PC-9 (cell line): ENCODE results near the gene SPINK4. TPM values are rescaled to one million over a fixed set of nuclear protein-coding genes. Genes with fewer than 3 reads are reported as not detected.

Experiments used
- BruUV-seq: library from RNA; stranded (reverse); fragments of 400-500 nt; replicated peaks from 2 replicates; lab custom pipeline; 2021; lab: Mats Ljungman, UMichigan
- CTCF ChIA-PET: fragments of 300-600 bp; sonication (Branson Sonifier 250); formaldehyde crosslinking; loops from one replicate; lab custom pipeline; 2022; ENCODE audit warnings: antibody characterized with exemption; lab: Charles Lee
- POLR2A ChIA-PET: fragments of 300-600 bp; sonication (Branson Sonifier 250); formaldehyde crosslinking; loops from one replicate; lab custom pipeline; 2022; ENCODE audit warnings: antibody characterized with exemption; ENCODE audit not compliant: unreplicated experiment; lab: Charles Lee
- DNase-seq, 2 experiments: peaks; one replicate each; pipeline versions ENCODE4 v3.0.0 to v3.0.0-alpha.2; 2015 to 2022; ENCODE audit warnings: mixed read lengths in 1 of 2
- H2AFZ ChIP-seq: fragments of 200-600 bp; sonication (generic); 2 replicates; pipeline ENCODE4 v1.8.1; 2017; ENCODE audit warnings: antibody characterized with exemption
- H3F3A ChIP-seq: fragments of 200-600 bp; sonication (generic); 2 replicates; pipeline ENCODE4 v1.8.1; 2017; ENCODE audit warnings: antibody characterized with exemption, mild to moderate bottlenecking, low read depth; ENCODE audit not compliant: insufficient read depth
- H3K27ac ChIP-seq: fragments of 200-600 bp; sonication (generic); 2 replicates; pipeline ENCODE4 v1.6.1; 2016; ENCODE audit warnings: mixed run types
- H3K27me3 ChIP-seq: fragments of 200-600 bp; sonication (generic); 2 replicates; pipeline ENCODE4 v1.6.1; 2016; ENCODE audit warnings: low read depth, mixed run types; ENCODE audit not compliant: insufficient read depth
- H3K36me3 ChIP-seq: fragments of 200-600 bp; sonication (generic); 2 replicates; pipeline ENCODE4 v1.6.1; 2016; ENCODE audit warnings: low read depth, mixed run types
- H3K4me1 ChIP-seq: fragments of 200-600 bp; sonication (generic); replicated peaks from 2 replicates; pipeline ENCODE4 v1.6.1; 2016; ENCODE audit warnings: mixed run types; ENCODE audit not compliant: insufficient read depth
- H3K4me2 ChIP-seq: fragments of 200-600 bp; sonication (generic); 2 replicates; pipeline ENCODE4 v1.6.1; 2017; ENCODE audit warnings: mixed run types
- H3K4me3 ChIP-seq: fragments of 200-600 bp; sonication (generic); 2 replicates; pipeline ENCODE4 v1.6.1; 2016; ENCODE audit warnings: mixed run types
- H3K79me2 ChIP-seq: fragments of 200-600 bp; sonication (generic); 2 replicates; pipeline ENCODE4 v1.6.1; 2017; ENCODE audit warnings: low read depth, mixed run types
- H3K9me2 ChIP-seq: fragments of 200-600 bp; sonication (generic); 2 replicates; pipeline ENCODE4 v1.8.1; 2017; ENCODE audit warnings: mild to moderate bottlenecking; ENCODE audit not compliant: insufficient read depth
- H3K9me3 ChIP-seq: fragments of 200-600 bp; sonication (generic); 2 replicates; pipeline ENCODE4 v1.8.1; 2016; ENCODE audit warnings: low read depth; ENCODE audit not compliant: insufficient read depth
- H4K20me1 ChIP-seq: fragments of 200-600 bp; sonication (generic); 2 replicates; pipeline ENCODE4 v1.8.1; 2017; ENCODE audit not compliant: insufficient read depth
- EZH2 ChIP-seq: fragments of 200-600 bp; sonication (generic); IDR thresholded peaks from 2 replicates; pipeline ENCODE4 v1.8.0; 2017; ENCODE audit warnings: antibody characterized with exemption, low read depth
- intact Hi-C: fragments of 100-400 bp; cut with micrococcal nuclease; formaldehyde crosslinking; loops from one replicate; pipeline ENCODE4 v1.10.0; 2022; ENCODE audit not compliant: unreplicated experiment
- total RNA-seq: library from RNA; stranded (reverse); gene quantifications from 2 replicates; pipeline ENCODE4 v1.2.3, GENCODE V29; 2021
- TF ChIP-seq, protein P1 (sequence below): fragments of 200-600 bp; sonication (generic); conservative IDR thresholded peaks from 2 replicates; pipeline ENCODE4 v1.6.1; 2017; ENCODE audit warnings: mixed run types, antibody characterized with exemption, mild to moderate bottlenecking, moderate library complexity

The SPINK4 gene
- total RNA-seq, 1 experiment from 2014 or later: not detected

DNA sequence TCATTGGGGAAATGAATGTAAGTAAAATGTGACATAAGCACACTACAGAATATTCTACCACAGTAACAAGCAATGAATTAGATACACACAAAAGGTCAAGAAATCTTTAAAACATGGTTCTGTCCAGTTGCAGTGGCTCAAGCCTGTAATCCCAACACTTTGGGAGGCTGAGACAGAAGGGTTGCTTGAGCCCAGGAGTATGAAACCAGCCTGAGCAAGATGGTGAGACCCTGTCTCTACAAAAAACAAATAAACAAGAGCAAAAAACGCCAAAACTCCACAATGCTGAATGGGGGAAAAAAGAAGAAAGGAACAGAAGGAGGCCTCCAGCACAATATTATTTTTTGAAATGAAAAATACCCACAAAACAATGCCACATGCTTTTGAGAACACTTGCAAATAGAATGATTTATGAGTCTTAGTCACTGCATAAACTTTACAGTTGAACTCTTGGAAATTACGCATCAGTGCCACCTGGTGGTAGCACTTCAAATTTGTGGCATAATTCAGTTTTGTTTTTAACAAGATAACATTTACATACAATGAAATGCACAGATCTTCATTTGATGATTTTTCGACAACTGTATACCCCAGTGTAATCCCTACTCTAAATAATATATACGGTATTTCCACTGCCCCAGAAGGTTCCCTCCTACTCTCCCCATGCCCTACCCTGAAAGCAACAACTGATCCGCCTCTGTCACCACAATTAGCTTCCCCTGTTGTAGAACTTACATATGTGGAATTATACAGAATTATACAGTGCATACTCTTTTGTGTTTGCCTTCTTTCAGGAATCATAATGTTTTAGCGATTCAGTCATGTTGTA lies 14.4 kb upstream of the SPINK4 start:
- Histone ChIP-seq H2AFZ (no peak overlapping the region), H3K79me2 (no peaks in the 10 kb centered on the region)

DNA sequence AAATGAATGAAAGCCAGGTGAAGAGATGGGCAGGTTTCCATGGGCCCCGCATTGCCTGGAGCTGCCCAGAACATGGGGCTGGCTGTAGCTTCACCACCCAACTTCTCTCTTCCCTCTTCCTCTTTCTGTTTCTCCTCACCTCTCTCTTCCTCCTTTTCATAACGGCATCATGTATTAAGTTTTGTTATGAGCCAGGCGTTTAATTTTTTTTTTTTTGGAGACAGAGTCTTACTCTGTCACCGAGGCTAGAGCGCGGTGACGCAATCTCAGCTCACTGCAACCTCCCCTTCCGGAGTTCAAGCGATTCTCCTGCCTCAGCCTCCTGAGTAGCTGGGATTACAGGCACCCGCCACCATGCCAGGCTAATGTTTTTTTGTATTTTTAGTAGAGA lies 13.0 kb upstream of the SPINK4 start:
- POLR2A ChIA-PET: interaction anchor here (0.6 kb wide), 1 partner anchor 186 kb away, joined by 3 read pairs; no protein-coding TSS in a partner anchor
- TF ChIP-seq EZH2: no peak
- TF ChIP-seq, protein P1, sequence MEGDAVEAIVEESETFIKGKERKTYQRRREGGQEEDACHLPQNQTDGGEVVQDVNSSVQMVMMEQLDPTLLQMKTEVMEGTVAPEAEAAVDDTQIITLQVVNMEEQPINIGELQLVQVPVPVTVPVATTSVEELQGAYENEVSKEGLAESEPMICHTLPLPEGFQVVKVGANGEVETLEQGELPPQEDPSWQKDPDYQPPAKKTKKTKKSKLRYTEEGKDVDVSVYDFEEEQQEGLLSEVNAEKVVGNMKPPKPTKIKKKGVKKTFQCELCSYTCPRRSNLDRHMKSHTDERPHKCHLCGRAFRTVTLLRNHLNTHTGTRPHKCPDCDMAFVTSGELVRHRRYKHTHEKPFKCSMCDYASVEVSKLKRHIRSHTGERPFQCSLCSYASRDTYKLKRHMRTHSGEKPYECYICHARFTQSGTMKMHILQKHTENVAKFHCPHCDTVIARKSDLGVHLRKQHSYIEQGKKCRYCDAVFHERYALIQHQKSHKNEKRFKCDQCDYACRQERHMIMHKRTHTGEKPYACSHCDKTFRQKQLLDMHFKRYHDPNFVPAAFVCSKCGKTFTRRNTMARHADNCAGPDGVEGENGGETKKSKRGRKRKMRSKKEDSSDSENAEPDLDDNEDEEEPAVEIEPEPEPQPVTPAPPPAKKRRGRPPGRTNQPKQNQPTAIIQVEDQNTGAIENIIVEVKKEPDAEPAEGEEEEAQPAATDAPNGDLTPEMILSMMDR: no peak
- Histone ChIP-seq H4K20me1 (no peaks in the 10 kb centered on the region), H2AFZ (no peak overlapping the region), H3K4me1 (peaks cover 40% of the 10 kb centered on the region), H3K27me3 (no peaks in the 10 kb centered on the region), H3K9me2 (no peaks in the 10 kb centered on the region), H3K27ac (no peak overlapping the region), H3K4me2 (no peak overlapping the region), H3F3A (peaks cover 19% of the 10 kb centered on the region; the same call in 1 of the 2 replicates), H3K36me3 (no peaks in the 10 kb centered on the region), H3K9me3 (no peaks in the 10 kb centered on the region), H3K79me2 (no peaks in the 10 kb centered on the region), H3K4me3 (no peak overlapping the region)
- no TSS peak for BruUV-seq
- CTCF ChIA-PET: no interaction called here
- DNase-seq: no peak
- intact Hi-C loops: loop anchor here (5.0 to 10.0 kb wide), 2 partner anchors 222 to 645 kb away; partner anchors contain the start of gene APTX

More for the DNA sequence above, 14.4 kb upstream of the SPINK4 start:
- peak; percentile 55 to 69 for DNase-seq
- H3K9me3 ChIP-seq: no peaks in the 10 kb centered on the region
- peak overlapping the region; percentile 48 for H3K4me2 ChIP-seq
- intact Hi-C loops: loop anchor here (1.0 to 10.0 kb wide), 4 partner anchors 65 to 643 kb away; partner anchors contain the start of gene APTX
- peaks cover 25% of the 10 kb centered on the region for H3K4me1 ChIP-seq
- ChIA-PET CTCF (interaction anchor here (0.7 to 1.0 kb wide), 2 partner anchors 149 to 183 kb away, joined by 3 to 6 read pairs; partner anchors contain the start of gene SMU1), POLR2A (no interaction called here)
- no peak overlapping the region for H3K27ac ChIP-seq
- no peaks in the 10 kb centered on the region for H3K27me3 ChIP-seq
- no peaks in the 10 kb centered on the region for H4K20me1 ChIP-seq
- H3K4me3 ChIP-seq: no peak overlapping the region
- no peaks in the 10 kb centered on the region for H3K36me3 ChIP-seq
- TF ChIP-seq EZH2: no peak
- TF ChIP-seq, protein P1: peak; percentile 78
- BruUV-seq: no TSS peak
- no peaks in the 10 kb centered on the region for H3K9me2 ChIP-seq
- peaks cover 4% of the 10 kb centered on the region; the same call in 1 of the 2 replicates for H3F3A ChIP-seq

DNA sequence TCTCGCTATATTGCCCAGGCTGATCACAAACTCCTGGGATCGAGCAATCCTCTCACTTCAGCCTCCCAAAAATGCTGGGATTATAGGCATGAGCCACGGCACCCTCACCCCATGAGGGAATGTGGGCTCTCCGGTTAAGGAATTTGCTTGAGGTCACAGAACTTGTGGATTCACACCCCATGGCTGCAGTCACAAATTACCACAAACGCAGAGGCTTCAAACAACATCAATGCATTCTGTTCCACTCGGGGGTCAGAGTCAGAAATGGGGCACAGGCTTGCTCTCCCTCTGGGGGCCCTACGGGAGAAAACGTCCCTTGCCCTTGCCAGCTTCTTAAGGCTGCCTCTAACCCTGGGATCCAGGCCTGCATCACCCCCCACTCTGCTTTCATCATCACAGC lies 12.2 kb upstream of the SPINK4 start:
- ChIA-PET CTCF (no interaction called here), POLR2A (no interaction called here)
- H2AFZ ChIP-seq: no peak overlapping the region
- peak overlapping the region; percentile 10; the same call in 1 of the 2 replicates for H3K4me2 ChIP-seq
- H3F3A ChIP-seq: peaks cover 25% of the 10 kb centered on the region; the same call in 1 of the 2 replicates
- H3K9me2 ChIP-seq: no peaks in the 10 kb centered on the region
- no peak overlapping the region for H3K4me3 ChIP-seq
- no peaks in the 10 kb centered on the region for H4K20me1 ChIP-seq
- intact Hi-C loops: loop anchor here (2.0 to 10.0 kb wide), 3 partner anchors 223 to 645 kb away; partner anchors contain the start of gene APTX
- no peaks in the 10 kb centered on the region for H3K79me2 ChIP-seq
- H3K4me1 ChIP-seq: peaks cover 48% of the 10 kb centered on the region
- H3K36me3 ChIP-seq: no peaks in the 10 kb centered on the region
- no peaks in the 10 kb centered on the region for H3K27me3 ChIP-seq
- no peak for TF ChIP-seq EZH2
- TF ChIP-seq, protein P1: no peak
- peak in 1 of 2 experiments; percentile 44 for DNase-seq
- H3K9me3 ChIP-seq: no peaks in the 10 kb centered on the region
- no TSS peak for BruUV-seq
- H3K27ac ChIP-seq: no peak overlapping the region
